NCI-H526 treated with DMSO at 0.1 percent for 48 hours (cell line): ENCODE measurements around the gene NFIB.
A peak's percentile ranks its signal among the peaks of the same experiment; 100 is the strongest.

Experiments
- DNase-seq: peaks from one replicate; lab custom pipeline; 2025; lab: John Stamatoyannopoulos, UW

The NFIB gene

GRCh38 chr9:14098486-14099180 lies 215.3 kb downstream of the NFIB start:
- no peak for DNase-seq

DNA sequence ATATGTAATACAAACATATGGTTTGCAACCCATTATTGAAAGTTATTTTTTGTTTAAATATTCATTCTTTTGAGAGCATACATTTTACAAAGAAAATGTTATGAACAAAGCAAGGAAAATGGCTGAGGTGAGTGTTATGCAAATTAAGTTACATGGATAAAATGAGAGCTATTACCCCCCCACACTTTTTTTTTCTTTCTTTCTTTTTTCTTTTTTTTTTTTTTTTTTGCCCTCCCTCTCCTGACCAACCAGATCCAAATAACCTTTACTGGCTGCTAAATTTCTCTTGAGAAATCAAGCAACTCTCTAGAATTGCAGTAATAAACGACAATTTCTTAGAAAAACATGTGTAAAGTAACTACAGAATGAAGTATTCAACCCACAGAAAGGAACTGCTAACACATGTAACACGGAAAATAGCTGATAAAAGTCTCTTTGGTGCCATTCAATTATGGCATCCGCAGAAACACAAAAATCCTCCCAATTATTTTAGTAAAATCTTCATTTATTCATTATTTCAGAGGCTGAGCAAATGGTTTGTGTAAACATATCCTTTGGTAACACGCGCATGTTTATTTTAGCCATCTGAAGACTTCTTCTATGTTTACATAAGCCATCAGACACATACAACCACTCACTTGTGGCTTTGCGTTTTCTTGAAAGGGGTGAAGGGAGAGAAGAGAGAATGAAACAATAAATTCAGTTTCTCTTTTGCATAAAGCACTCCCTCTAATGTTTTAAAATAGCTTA lies 216.1 kb downstream of the NFIB start:
- DNase-seq, result no peak

- DNase-seq, result no peak
These were observed 216.7 kb downstream of the NFIB start for GRCh38 chr9:14097215-14097614.

- DNase-seq, result no peak
These were observed 217.6 kb downstream of the NFIB start for GRCh38 chr9:14096258-14096922.

GRCh38 chr9:14095277-14095676 lies 218.7 kb downstream of the NFIB start:
- DNase-seq, result peak; percentile 23

- no peak for DNase-seq
These were observed 219.4 kb downstream of the NFIB start for GRCh38 chr9:14094491-14094890.

GRCh38 chr9:14092344-14092743 lies 221.6 kb downstream of the NFIB start:
- DNase-seq, result no peak

GRCh38 chr9:14089051-14089803 lies 224.7 kb downstream of the NFIB start:
- DNase-seq, result no peak

DNA sequence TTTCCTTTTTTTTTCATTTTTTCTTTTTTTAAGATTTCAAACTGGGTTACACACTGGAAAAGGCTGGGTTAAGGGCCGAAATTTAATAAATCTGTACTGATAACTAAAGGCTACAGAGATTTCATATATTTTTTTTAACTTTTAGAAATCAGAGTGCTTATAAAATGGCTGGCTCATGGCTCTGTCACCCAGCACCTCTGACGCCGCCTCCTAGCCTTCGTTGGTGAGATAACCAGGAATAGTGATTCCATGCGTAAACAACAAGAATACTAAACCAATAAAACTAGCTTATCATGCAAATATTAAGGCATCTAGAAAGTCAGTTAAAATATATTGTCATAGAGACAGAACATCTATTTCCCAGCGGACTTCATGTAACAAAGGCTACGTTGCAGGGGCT lies 226.4 kb downstream of the NFIB start:
- peak; percentile 90 for DNase-seq

GRCh38 chr9:14086495-14086894 lies 227.4 kb downstream of the NFIB start:
- no peak for DNase-seq

DNA sequence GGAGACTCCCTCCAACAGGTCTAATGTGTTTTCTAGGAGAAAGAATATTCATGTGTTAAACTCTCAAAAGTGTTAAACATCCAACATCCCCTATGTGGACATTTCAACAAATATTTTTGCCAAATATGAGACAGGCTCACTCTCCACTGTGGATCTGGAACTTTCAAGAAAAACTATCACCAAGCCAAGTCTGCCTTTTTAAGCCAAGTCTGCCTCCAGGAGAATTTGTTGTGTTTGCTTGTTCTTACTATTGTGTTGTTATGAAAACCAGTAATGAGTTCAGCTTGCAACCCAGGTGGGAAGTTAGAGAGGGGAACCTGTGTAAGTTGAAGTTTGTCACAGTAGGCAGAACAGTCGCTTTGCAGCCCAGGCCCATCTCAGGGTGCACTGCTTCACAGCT lies 228.1 kb downstream of the NFIB start:
- no peak for DNase-seq

DNA sequence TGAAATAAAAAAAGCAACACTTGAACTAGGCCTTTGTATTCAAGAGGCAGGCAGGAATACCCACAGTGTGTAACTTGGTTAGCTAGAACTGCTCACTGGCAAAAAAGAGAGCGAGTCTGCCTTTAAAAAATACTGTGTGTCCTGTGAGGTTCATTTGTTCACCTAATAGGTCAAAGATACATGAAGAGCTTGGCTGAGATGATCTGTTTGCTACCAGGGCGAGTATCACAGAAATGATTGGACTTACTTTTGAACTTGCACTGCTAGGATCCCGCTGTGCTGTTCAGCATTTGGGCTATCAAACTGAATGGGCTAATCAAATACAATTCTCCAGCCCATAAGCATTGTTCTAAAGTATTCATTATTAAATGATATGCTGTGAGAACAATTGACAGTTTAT lies 229.1 kb downstream of the NFIB start:
- no peak for DNase-seq

GRCh38 chr9:14083366-14083765 lies 230.6 kb downstream of the NFIB start:
- DNase-seq, result no peak

DNA sequence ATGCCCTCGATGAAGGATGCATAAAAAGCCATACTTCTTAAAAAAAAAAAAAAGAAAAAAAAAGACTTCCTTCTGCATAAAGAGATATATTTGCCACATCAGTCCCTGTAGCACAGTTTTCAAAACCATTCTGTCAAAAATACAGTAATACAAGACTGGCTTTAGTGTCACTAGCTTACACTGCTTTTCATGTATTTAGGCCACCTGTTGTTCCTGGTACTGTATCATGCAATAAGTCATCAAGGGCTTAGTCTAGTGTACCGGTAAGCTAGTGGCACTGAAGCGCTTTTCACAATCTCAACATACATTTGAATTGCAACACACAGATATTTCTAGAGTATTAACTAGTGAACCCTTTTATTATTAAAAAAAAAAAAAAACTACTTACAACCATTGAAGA lies 231.2 kb downstream of the NFIB start:
- DNase-seq, result no peak

GRCh38 chr9:14081745-14082144 lies 232.2 kb downstream of the NFIB start:
- peak; percentile 99 for DNase-seq

- DNase-seq, result no peak
These were observed 232.9 kb downstream of the NFIB start for GRCh38 chr9:14080959-14081542.

- no peak for DNase-seq
These were observed 234.5 kb downstream of the NFIB start for GRCh38 chr9:14079440-14079839.

GRCh38 chr9:14077672-14078071 lies 236.3 kb downstream of the NFIB start:
- no peak for DNase-seq

GRCh38 chr9:14075218-14075617 lies 238.7 kb downstream of the NFIB start:
- peak; percentile 90 for DNase-seq

DNA sequence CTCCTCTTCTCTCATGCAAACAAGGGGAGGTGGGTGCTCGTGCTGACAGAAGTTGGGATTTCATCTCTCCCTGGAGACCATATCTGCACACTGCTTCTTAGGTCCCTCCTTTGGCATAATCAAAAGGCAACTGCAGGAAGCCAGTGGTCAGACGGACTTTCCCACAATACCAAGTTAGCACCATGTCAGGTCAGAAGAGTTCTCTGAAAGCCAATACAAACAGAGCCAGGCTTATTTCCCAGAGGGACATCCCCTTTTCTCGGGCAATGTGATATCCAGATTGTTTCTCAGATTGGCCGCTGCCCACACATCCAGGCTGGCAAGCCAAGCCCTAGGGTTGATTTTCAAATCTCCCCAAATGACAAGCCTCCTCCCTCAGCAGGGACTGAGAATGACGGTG lies 241.1 kb downstream of the NFIB start:
- no peak for DNase-seq

GRCh38 chr9:14071484-14071883 lies 242.5 kb downstream of the NFIB start:
- no peak for DNase-seq

- DNase-seq, result no peak
These were observed 245.3 kb downstream of the NFIB start for GRCh38 chr9:14068690-14069089.
